ENCODE results near the gene SH3PXD2A.

- TF ChIP-seq POLR2AphosphoS5 (IDR thresholded peaks at IDR 0.05) (peak in 2 of 3 donors; percentile 24 to 34), CTCF (IDR thresholded peaks at IDR 0.05) (no peak), EP300 (IDR thresholded peaks at IDR 0.05; ENCODE audit: low read depth) (no peak), POLR2A (IDR thresholded peaks at IDR 0.05) (no peak)
Measured at GRCh38 chr10:103814626-103815370, 40.6 kb downstream of the SH3PXD2A start.
